NCI-H2171 treated with DMSO at 0.1 percent for 48 hours (cell line): ENCODE measurements around the gene PRLR.

Source experiments
- DNase-seq: peaks from one replicate; lab custom pipeline; 2025; lab: John Stamatoyannopoulos, UW

The PRLR gene

GRCh38 chr5:35001842-35002241, 228.4 kb downstream of the PRLR start:
- no peak for DNase-seq
